PC-3 (cell line): ENCODE data around the gene ATOSA. TPM values are rescaled to one million over a fixed set of nuclear protein-coding genes. Genes with fewer than 3 reads are reported as not detected.

Experiments used
- ATAC-seq: fragments of 200-7000 bp; cut with Tn5 transposase; 2 replicates; pipeline ENCODE4 v1.9.1; 2020; ENCODE audit warnings: mild to moderate bottlenecking, moderate library complexity
- BruUV-seq: library from RNA; stranded (reverse); fragments of 400-500 nt; replicated peaks from 2 replicates; lab custom pipeline; 2021; lab: Mats Ljungman, UMichigan
- CTCF ChIA-PET: fragments of 300-600 bp; sonication (Branson Sonifier 250); formaldehyde crosslinking; loops from one replicate; lab custom pipeline; 2022; ENCODE audit warnings: antibody characterized with exemption; lab: Charles Lee
- POLR2A ChIA-PET: fragments of 300-600 bp; sonication (Branson Sonifier 250); formaldehyde crosslinking; loops from one replicate; lab custom pipeline; 2022; ENCODE audit warnings: antibody characterized with exemption; ENCODE audit not compliant: unreplicated experiment; lab: Charles Lee
- DNase-seq: peaks from one replicate; pipeline ENCODE4 v3.0.0-alpha.2; 2015
- H2AFZ ChIP-seq: fragments of 300-600 bp; sonication (generic); 2 replicates; pipeline ENCODE4 v1.6.0; 2016; ENCODE audit warnings: antibody characterized with exemption, low read length
- H3F3A ChIP-seq: fragments of 300-600 bp; sonication (generic); one replicate; pipeline ENCODE4 v1.6.0; 2017; ENCODE audit warnings: antibody characterized with exemption, low read length, control low read depth, mild to moderate bottlenecking; ENCODE audit not compliant: unreplicated experiment
- H3K27ac ChIP-seq: fragments of 300-600 bp; sonication (generic); 2 replicates; pipeline ENCODE4 v1.5.1; 2016; ENCODE audit warnings: mild to moderate bottlenecking, low read length
- H3K27me3 ChIP-seq: fragments of 300-600 bp; sonication (generic); 2 replicates; pipeline ENCODE4 v1.6.1; 2016; ENCODE audit warnings: low read length, mixed read lengths
- H3K36me3 ChIP-seq: fragments of 300-600 bp; sonication (generic); 2 replicates; pipeline ENCODE4 v1.6.1; 2016; ENCODE audit warnings: low read depth, mixed run types, low read length, mixed read lengths
- H3K4me1 ChIP-seq: fragments of 300-600 bp; sonication (generic); 2 replicates; pipeline ENCODE4 v1.5.1; 2016; ENCODE audit warnings: low read length; ENCODE audit not compliant: insufficient read depth
- H3K4me2 ChIP-seq: fragments of 300-600 bp; sonication (generic); 2 replicates; pipeline ENCODE4 v1.6.0; 2016; ENCODE audit warnings: low read length
- H3K4me3 ChIP-seq: fragments of 300-600 bp; sonication (generic); 2 replicates; pipeline ENCODE4 v1.5.1; 2016; ENCODE audit warnings: mild to moderate bottlenecking, low read length, mixed read lengths
- H3K79me2 ChIP-seq: fragments of 300-600 bp; sonication (generic); 2 replicates; pipeline ENCODE4 v1.6.1; 2017; ENCODE audit warnings: low read length, mixed read lengths
- H3K9ac ChIP-seq: fragments of 300-600 bp; sonication (generic); 2 replicates; pipeline ENCODE4 v1.6.0; 2016; ENCODE audit warnings: mild to moderate bottlenecking, low read length
- H3K9me2 ChIP-seq: fragments of 300-600 bp; sonication (generic); replicated peaks from 2 replicates; pipeline ENCODE4 v1.6.1; 2016; ENCODE audit warnings: mixed run types, low read length, mixed read lengths
- H3K9me3 ChIP-seq: fragments of 300-600 bp; sonication (generic); 2 replicates; pipeline ENCODE4 v1.6.1; 2016; ENCODE audit warnings: low read length, mixed read lengths
- H4K20me1 ChIP-seq: fragments of 300-600 bp; sonication (generic); 2 replicates; pipeline ENCODE4 v1.6.1; 2016; ENCODE audit warnings: low read length, mixed read lengths
- CTCF ChIP-seq: fragments of 300-600 bp; sonication (generic); conservative IDR thresholded peaks from 2 replicates; pipeline ENCODE4 v1.5.1; 2017; ENCODE audit warnings: antibody characterized with exemption, low read depth, mild to moderate bottlenecking, low read length
- EZH2 ChIP-seq: fragments of 300-600 bp; sonication (generic); IDR thresholded peaks from one replicate; pipeline ENCODE4 v1.6.1; 2017; ENCODE audit warnings: antibody characterized with exemption, mild to moderate bottlenecking, low read length; ENCODE audit not compliant: unreplicated experiment
- EZH2phosphoT487 ChIP-seq: fragments of 300-600 bp; sonication (generic); IDR thresholded peaks from 2 replicates; pipeline ENCODE4 v1.6.1; 2018; ENCODE audit warnings: mild to moderate bottlenecking, antibody characterized with exemption, low read length, borderline replicate concordance
- intact Hi-C: fragments of 100-400 bp; cut with micrococcal nuclease; formaldehyde crosslinking; loops from 2 replicates; pipeline ENCODE4 v1.9.0; 2023
- total RNA-seq: library from RNA; depleted of rRNA; stranded (reverse); fragments of >200 nt; gene quantifications from 2 replicates; pipeline ENCODE4 v1.2.3, GENCODE V29; 2014

The ATOSA gene
- total RNA-seq, 1 experiment from 2014 or later = 8.7 TPM

GRCh38 chr15:52673312-52673711 lies 5.9 kb downstream of the ATOSA start:
- Histone ChIP-seq H3K9me3 (no peaks in the 10 kb centered on the region), H3K4me3 (no peak overlapping the region), H2AFZ (no peak overlapping the region), H3K36me3 (0 out of 2 replicates have a peak, but pooled peaks cover 3% of the 10 kb centered on the region), H3K27ac (no peak overlapping the region), H3F3A (no peaks in the 10 kb centered on the region), H3K4me2 (no peak overlapping the region), H4K20me1 (no peaks in the 10 kb centered on the region), H3K27me3 (no peaks in the 10 kb centered on the region), H3K4me1 (peaks cover 20% of the 10 kb centered on the region), H3K79me2 (peaks cover 13% of the 10 kb centered on the region), H3K9me2 (no peaks in the 10 kb centered on the region), H3K9ac (no peak overlapping the region)
- TF ChIP-seq CTCF = no peak
- no peak for TF ChIP-seq EZH2
- no peak for TF ChIP-seq EZH2phosphoT487
- no TSS peak for BruUV-seq
- POLR2A ChIA-PET = no interaction called here
- CTCF ChIA-PET = no interaction called here
- intact Hi-C loops = no loop called here
- DNase-seq (peak; percentile 42), ATAC-seq (peak; percentile 63)

GRCh38 chr15:52672661-52673060 lies 6.5 kb downstream of the ATOSA start:
- no peak for TF ChIP-seq CTCF
- no peak for TF ChIP-seq EZH2phosphoT487
- TF ChIP-seq EZH2 = no peak
- peaks cover 13% of the 10 kb centered on the region for H3K79me2 ChIP-seq
- no peak overlapping the region for H2AFZ ChIP-seq
- 0 out of 2 replicates have a peak, but pooled peaks cover 3% of the 10 kb centered on the region for H3K36me3 ChIP-seq
- ChIA-PET POLR2A (no interaction called here), CTCF (no interaction called here)
- H3K4me1 ChIP-seq = peaks cover 20% of the 10 kb centered on the region
- H3F3A ChIP-seq = no peaks in the 10 kb centered on the region
- intact Hi-C loops = no loop called here
- no peaks in the 10 kb centered on the region for H3K9me3 ChIP-seq
- no peaks in the 10 kb centered on the region for H3K27me3 ChIP-seq
- no peak overlapping the region for H3K4me2 ChIP-seq
- H3K4me3 ChIP-seq = no peak overlapping the region
- no peak overlapping the region for H3K9ac ChIP-seq
- no peak for DNase-seq
- H3K27ac ChIP-seq = no peak overlapping the region
- no TSS peak for BruUV-seq
- no peaks in the 10 kb centered on the region for H4K20me1 ChIP-seq
- no peaks in the 10 kb centered on the region for H3K9me2 ChIP-seq
- no peak for ATAC-seq

GRCh38 chr15:52670087-52670486 lies 9.1 kb downstream of the ATOSA start:
- intact Hi-C loops = no loop called here
- ATAC-seq = no peak
- no peaks in the 10 kb centered on the region for H3K9me2 ChIP-seq
- H3K27ac ChIP-seq = no peak overlapping the region
- ChIA-PET CTCF (no interaction called here), POLR2A (no interaction called here)
- no peaks in the 10 kb centered on the region for H3F3A ChIP-seq
- no peaks in the 10 kb centered on the region for H3K79me2 ChIP-seq
- no peak overlapping the region for H3K4me2 ChIP-seq
- H3K4me3 ChIP-seq = no peak overlapping the region
- H4K20me1 ChIP-seq = no peaks in the 10 kb centered on the region
- BruUV-seq = no TSS peak
- no peak for DNase-seq
- H3K27me3 ChIP-seq = no peaks in the 10 kb centered on the region
- peaks cover 10% of the 10 kb centered on the region for H3K4me1 ChIP-seq
- no peak for TF ChIP-seq EZH2
- no peak overlapping the region for H3K9ac ChIP-seq
- no peak overlapping the region for H2AFZ ChIP-seq
- no peaks in the 10 kb centered on the region for H3K9me3 ChIP-seq
- H3K36me3 ChIP-seq = 0 out of 2 replicates have a peak, but pooled peaks cover 3% of the 10 kb centered on the region
